HG03066 (cell line): ENCODE results near the gene EXOG.

Experiments
- ATAC-seq: cut with Tn5 transposase; IDR thresholded peaks from one replicate; pipeline ENCODE4 v1.9.1; 2021; ENCODE audit warnings: low read depth; ENCODE audit not compliant: unreplicated experiment

The EXOG gene

DNA sequence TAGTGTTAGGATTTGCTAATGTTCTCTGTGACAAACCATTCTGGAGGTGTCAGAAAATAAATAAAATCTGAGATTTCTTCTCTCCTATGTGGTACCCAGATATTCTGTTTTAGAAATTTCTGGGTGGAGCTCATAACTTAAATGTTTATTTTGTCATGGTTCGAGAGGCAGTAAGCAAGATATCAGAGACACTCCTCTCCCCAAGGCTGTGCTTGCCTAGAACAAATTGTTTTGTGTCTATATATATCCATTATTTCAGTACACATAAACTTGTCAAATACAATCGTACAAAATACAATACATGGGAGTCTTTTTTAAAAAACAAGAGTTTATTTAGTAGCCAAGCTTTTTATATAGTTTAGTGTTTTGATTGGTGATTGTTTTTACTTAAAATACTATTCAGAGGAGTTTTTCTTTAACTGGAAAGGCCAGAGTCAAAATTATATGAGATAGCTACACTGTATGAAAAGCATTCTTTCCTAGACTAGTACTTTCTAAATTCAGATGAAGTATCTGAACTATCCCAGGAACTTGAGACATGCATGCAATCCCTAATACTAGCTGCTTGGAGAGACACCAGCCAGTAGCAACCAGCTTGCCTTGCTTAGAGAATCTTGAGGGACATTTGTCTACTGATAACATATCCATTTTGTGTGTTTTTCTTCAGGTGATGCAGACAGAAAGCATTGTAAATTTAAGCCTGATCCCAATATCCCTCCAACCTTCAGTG is 4.7 kb downstream of the EXOG start:
- ATAC-seq, result no peak

- ATAC-seq, result peak; percentile 95
Measured at GRCh38 chr3:38507120-38507519, 11.0 kb downstream of the EXOG start.

- ATAC-seq, result no peak
Measured at GRCh38 chr3:38509732-38510131, 13.6 kb downstream of the EXOG start.

DNA sequence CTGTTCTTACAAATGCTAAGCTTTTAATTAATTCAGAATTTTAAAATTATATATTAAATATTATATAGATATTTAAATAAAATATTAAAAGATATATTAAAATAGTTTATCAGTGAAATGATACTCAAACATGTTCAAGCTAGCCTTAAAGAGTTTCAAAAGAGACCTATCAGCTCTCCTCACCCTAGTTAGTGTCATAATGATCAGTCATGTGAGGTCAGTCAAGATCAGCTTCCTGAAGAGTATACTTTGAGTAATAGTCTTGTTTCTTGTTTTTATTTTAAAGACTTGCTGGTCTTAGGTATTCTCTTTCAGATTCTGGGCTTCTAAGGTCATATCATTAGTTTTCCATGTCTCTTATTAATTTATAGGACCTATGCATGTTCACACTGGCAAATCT is 14.5 kb downstream of the EXOG start:
- ATAC-seq, result no peak

GRCh38 chr3:38511546-38511945 is 15.4 kb downstream of the EXOG start:
- no peak for ATAC-seq

DNA sequence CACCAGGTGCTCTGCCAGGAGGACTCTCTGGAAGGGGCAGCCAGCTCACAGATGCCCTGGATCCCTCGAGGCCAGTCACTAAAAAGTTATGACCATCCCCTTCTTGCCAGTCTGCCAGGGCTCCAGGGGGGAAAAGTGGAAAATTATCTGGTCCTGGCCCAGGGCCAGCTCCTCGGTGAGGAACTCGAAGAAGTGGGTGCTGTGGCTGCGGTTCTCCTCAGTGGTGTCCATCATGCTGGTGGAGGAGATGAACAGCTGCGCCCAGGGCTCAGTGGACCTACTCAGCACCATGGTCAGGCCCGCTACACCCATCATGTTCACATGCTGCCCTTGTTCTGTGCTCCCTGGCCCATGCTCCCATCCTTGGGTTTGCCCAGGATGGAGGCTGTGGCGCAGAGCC is 19.2 kb downstream of the EXOG start:
- no peak for ATAC-seq

- ATAC-seq, result no peak
Measured at GRCh38 chr3:38516669-38517068, 20.5 kb downstream of the EXOG start.

- ATAC-seq, result no peak
Measured at GRCh38 chr3:38519000-38519399, 22.9 kb downstream of the EXOG start.

- ATAC-seq, result no peak
Measured at GRCh38 chr3:38519651-38520050, 23.5 kb downstream of the EXOG start.

- no peak for ATAC-seq
Measured at GRCh38 chr3:38521391-38521987, 25.3 kb downstream of the EXOG start.

- ATAC-seq, result no peak
Measured at GRCh38 chr3:38522002-38522401, 25.9 kb downstream of the EXOG start.

DNA sequence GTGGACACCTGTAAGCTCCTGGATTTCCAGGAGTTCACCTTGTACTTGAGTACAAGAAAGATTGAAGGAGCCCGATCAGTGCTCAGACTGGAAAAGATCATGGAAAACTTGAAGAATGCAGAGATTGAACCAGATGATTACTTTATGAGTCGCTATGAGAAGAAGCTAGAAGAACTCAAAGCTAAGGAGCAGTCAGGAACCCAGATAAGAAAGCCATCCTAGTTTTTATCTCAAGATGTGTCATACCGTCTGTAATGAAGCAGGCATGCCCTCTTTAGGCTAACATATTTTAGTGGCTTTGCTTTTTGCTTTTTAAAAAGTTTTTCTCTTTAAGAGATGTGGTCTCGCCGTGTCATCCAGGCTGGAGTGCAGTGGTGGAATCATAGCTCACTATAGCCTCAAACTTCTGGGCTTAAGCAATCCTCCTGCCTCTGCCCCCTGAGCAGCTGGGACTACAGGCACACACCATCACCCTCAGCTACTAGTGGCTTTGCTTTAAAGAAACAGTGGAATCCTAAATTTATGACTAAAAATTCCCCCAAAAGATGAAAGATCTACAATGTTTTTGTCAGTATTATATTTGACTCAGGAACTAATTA is 28.1 kb downstream of the EXOG start:
- no peak for ATAC-seq

DNA sequence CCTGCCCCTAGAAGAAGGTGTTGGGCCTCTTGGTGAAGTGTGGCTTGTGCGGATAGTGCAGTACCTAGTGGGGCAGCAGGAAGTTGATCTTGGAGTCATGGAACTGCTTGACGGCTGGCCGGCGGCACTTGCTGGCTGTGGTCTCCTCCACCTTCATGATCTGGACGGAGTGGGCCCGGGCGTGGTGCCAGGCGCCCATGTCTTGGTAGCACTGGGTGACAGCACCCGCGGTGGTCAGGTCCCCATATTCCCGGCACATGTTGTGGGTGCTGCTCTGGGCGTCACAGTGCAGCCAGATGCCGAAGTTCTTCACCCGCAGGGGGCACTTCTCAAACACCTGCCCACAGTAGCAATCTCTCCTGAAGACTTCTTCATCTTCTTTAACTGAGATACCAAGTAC is 30.7 kb downstream of the EXOG start:
- no peak for ATAC-seq

DNA sequence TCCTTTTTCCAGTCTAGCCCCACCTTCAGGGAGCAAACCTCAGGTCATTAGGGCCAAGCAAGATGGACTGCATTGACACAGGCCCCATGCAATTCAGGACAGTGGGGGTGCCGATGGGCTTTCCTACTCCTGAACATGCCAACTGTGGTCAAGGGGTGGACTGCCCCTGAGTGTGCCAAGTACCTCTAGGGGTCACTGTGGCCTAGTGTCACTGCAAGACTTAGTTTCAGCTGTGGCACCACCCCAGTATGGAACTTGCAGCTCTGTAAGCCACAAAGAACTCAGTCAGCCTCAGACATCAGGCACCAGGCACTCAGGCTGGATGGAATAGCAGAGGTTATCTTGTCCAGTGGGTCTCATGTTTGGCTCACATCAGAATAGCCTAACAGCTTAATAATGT is 32.3 kb downstream of the EXOG start:
- no peak for ATAC-seq

DNA sequence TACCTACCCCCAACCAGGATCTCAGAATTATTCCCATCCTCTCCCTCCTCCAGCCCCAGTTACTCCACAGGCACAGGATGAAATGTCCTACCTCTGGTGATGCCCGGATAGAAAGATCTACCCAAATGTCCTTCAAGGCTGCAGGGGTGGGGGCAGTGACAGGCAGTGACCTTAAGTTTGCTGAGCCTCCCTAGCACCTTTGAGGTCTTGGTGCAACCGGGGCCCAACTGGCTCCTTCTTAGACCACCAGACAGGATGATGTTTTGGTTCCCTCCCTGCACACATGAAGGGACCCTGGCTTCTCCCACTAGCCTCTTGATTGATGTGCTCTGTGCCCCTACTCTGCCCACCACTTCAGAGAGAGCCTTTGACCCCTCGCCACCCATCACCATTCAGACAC is 36.4 kb downstream of the EXOG start:
- ATAC-seq, result no peak

DNA sequence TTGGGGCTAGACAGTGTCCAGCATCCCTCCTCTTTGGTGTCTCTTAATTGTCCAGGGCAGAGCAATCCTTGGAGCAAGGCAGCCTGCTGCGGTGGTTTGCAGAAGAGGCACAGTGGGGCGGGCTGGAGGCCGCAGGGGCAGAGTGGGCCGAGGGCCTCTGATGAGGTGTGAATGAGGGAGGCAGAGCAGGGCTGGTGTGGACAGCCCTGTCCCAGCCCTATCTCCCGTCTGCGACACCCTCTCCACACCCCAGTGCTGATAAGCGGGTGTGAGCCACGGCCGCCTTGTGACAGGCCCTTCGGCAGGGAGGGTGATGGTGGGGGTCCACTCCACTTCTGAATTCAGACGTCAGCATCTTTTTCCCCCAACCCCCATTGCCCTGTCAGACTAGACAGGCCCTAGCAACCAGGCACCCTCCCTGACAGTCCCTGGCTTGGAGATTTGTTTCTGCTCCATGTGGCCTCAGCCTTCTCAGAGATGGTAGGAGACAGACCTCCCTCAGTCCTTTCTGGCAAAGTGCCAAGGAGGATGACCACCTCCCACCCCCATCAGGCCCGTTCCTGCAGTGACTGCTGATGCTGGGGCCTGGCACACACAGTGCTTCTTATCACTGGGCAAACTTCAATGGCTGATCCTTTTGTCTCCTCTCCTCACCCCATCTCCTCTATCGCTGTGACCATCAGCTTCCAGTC is 37.3 kb downstream of the EXOG start:
- ATAC-seq, result no peak

GRCh38 chr3:38534180-38534579 is 38.0 kb downstream of the EXOG start:
- no peak for ATAC-seq

DNA sequence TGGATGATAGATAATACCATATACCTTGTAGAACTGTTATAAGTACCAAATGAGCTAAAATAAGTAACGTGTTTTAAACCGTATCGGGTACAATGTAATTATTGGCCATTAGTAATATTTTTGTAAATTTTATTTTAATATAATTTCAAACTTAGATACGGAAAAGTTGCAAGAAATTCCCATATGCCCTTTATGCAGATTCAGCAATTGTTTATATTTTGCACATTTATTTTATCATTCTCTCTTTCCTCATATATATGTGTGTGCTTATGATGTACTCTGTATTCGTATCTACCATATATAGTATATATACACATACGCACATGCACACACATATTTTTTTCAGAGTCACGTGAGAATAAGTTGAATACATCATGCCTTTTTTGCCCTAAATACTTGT is 38.5 kb downstream of the EXOG start:
- no peak for ATAC-seq

DNA sequence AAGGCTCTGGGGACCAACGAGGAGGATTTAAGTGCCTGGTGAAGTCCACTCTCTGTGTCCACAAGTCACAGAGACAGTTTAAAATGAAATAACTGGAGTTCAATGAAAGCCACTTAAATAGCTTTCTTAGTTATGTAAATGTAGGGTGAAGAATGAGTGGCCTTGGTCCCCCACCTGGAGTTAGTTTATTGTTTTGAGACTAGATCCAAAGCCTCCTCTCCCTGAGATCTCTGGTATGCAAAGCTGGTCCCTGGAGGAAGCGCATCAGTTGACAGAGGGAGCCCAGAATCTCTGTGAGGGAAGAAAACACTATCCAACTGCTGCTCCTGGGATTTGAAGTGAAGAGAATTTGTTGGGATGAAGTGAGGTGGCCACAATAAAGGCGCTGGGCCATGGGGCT is 40.5 kb downstream of the EXOG start:
- no peak for ATAC-seq

DNA sequence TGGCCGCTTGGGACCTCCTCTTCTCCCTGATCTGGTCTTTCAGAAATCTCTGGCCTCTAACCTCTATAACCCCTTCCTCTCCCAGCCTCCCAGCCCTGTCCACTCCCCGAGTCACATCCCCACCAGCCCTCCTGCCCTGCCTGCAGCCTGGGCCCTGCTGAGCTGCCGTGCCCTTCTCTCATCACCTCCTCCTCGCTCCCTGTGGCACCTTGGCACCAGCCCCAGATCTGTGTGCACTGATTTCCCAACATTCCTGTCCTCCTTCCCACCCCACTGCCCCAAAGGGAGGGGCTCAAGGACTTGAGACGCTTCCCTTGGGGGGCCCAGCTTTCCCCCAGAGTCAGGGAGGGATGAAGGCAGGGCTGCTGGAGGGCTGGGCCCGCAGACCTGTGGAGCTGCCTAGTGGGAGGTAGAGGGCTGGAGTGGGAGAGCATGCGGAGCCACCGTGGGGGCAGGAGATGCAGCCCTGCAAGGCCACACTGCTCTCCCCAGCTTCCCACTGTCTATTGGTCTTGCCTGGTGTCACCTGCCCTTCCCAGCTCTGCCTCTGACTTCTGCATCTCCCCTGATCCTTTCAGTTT is 42.7 kb downstream of the EXOG start:
- no peak for ATAC-seq

DNA sequence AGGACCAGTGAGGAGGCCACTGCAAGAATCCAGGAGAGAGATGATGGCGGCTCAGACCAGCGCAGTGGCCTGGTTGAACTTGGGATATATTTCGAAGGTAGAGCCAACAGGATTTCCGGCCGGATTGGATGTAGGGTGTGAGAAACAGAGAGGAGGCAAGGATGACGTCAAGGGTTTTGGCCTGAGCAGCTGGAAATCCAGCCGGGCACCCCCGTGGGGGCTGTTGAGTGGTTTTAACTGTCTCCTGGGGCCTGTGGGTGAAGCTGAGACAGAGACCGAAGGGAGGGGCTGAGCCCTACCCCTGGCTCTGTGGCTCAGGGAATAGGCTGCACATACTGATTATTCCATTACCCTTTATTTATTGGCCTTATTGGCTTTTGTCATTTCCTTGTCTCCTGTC is 45.7 kb downstream of the EXOG start:
- no peak for ATAC-seq
